Measurements from ENCODE around the gene AHCYL1. TPM values are rescaled to one million over a fixed set of nuclear protein-coding genes. Genes with fewer than 3 reads are reported as not detected.

The AHCYL1 gene
- total RNA-seq, 1 experiment from 2014 or later: 92.0 TPM

GRCh38 chr1:109944541-109944940, 40.0 kb upstream of the AHCYL1 start:
- Histone ChIP-seq H3K27me3 (ENCODE audit: insufficient read depth, low read length) (no peaks in the 10 kb centered on the region), H3K9me3 (ENCODE audit: control insufficient read depth in 1 of 2, insufficient read depth in 1 of 2, low read depth in 1 of 2, low read length in 2 of 2) (no peaks in the 10 kb centered on the region), H3K9ac (ENCODE audit: low read length) (no peak overlapping the region), H3K36me3 (ENCODE audit: control insufficient read depth in 1 of 2, insufficient read depth in 2 of 2, low read length in 2 of 2) (no peaks in the 10 kb centered on the region), H3K27ac (ENCODE audit: low read depth, low read length) (no peak overlapping the region), H4K20me1 (ENCODE audit: insufficient read depth) (no peaks in the 10 kb centered on the region), H3K4me2 (ENCODE audit: low read length) (no peak overlapping the region), H3K79me2 (ENCODE audit: insufficient read depth, low read length) (no peaks in the 10 kb centered on the region), H2AFZ (ENCODE audit: low read depth, low read length, poor library complexity, severe bottlenecking) (no peak overlapping the region), H3K9me2 (ENCODE audit: insufficient read depth) (no peaks in the 10 kb centered on the region), H3K4me3 (replicated peaks in 1 of 2; ENCODE audit: low read depth in 1 of 2, low read length in 2 of 2) (no peak overlapping the region), H3K4me1 (ENCODE audit: control insufficient read depth in 1 of 2, insufficient read depth in 2 of 2, low read length in 2 of 2) (no peaks in the 10 kb centered on the region)
- CTCF ChIA-PET: no interaction called here
- BruUV-seq (replicated peaks): no TSS peak
- RAD21 ChIA-PET (ENCODE audit: low non-redundant PET in 1 of 2, low total read pairs in 2 of 2, uncharacterized antibody in 2 of 2, unreplicated experiment in 2 of 2): no interaction called here
- no peak for TF ChIP-seq POLR2AphosphoS5 (IDR thresholded peaks at IDR 0.05; ENCODE audit: low read depth, low read length)
- TF ChIP-seq CEBPB (IDR thresholded peaks at IDR 0.05; ENCODE audit: low read depth): no peak
- ATAC-seq (no peak), DNase-seq (ENCODE audit: low read depth, low spot score) (no peak)
- POLR2A ChIA-PET: no interaction called here
- intact Hi-C loops (cut with micrococcal nuclease): no loop called here

- Histone ChIP-seq H2AFZ (ENCODE audit: low read depth, low read length, poor library complexity, severe bottlenecking) (no peak overlapping the region), H3K9me2 (ENCODE audit: insufficient read depth) (no peaks in the 10 kb centered on the region), H3K4me2 (ENCODE audit: low read length) (no peak overlapping the region), H3K4me1 (ENCODE audit: control insufficient read depth in 1 of 2, insufficient read depth in 2 of 2, low read length in 2 of 2) (no peaks in the 10 kb centered on the region), H3K9me3 (ENCODE audit: control insufficient read depth in 1 of 2, insufficient read depth in 1 of 2, low read depth in 1 of 2, low read length in 2 of 2) (no peaks in the 10 kb centered on the region), H3K4me3 (replicated peaks in 1 of 2; ENCODE audit: low read depth in 1 of 2, low read length in 2 of 2) (no peak overlapping the region), H3K27ac (ENCODE audit: low read depth, low read length) (no peak overlapping the region), H3K9ac (ENCODE audit: low read length) (no peak overlapping the region), H3K36me3 (ENCODE audit: control insufficient read depth in 1 of 2, insufficient read depth in 2 of 2, low read length in 2 of 2) (no peaks in the 10 kb centered on the region), H3K27me3 (ENCODE audit: insufficient read depth, low read length) (no peaks in the 10 kb centered on the region), H4K20me1 (ENCODE audit: insufficient read depth) (no peaks in the 10 kb centered on the region), H3K79me2 (ENCODE audit: insufficient read depth, low read length) (no peaks in the 10 kb centered on the region)
- ATAC-seq (no peak), DNase-seq (ENCODE audit: low read depth, low spot score) (no peak)
- CTCF ChIA-PET: interaction anchor here (2.3 kb wide), 1 partner anchor 38 kb away, joined by 10 read pairs; the partner anchor contains the start of gene AHCYL1
- no TSS peak for BruUV-seq (replicated peaks)
- POLR2A ChIA-PET: no interaction called here
- RAD21 ChIA-PET (ENCODE audit: low non-redundant PET in 1 of 2, low total read pairs in 2 of 2, uncharacterized antibody in 2 of 2, unreplicated experiment in 2 of 2): no interaction called here
- no peak for TF ChIP-seq SIN3A (IDR thresholded peaks at IDR 0.05; ENCODE audit: low read depth)
- TF ChIP-seq POLR2A (IDR thresholded peaks at IDR 0.05; ENCODE audit: borderline replicate concordance, extremely low read depth, insufficient read depth, insufficient read length): no peak
- TF ChIP-seq JUND (IDR thresholded peaks at IDR 0.05): no peak
- no peak for TF ChIP-seq POLR2AphosphoS5 (IDR thresholded peaks at IDR 0.05; ENCODE audit: low read depth, low read length)
- no peak for TF ChIP-seq CBX3 (IDR thresholded peaks at IDR 0.05; ENCODE audit: low read depth)
- no peak for TF ChIP-seq SP1 (IDR thresholded peaks at IDR 0.05; ENCODE audit: low read depth)
- no peak for TF ChIP-seq CEBPB (IDR thresholded peaks at IDR 0.05; ENCODE audit: low read depth)
- TF ChIP-seq ATF3 (IDR thresholded peaks at IDR 0.05): no peak
- TF ChIP-seq ZNF274 (IDR thresholded peaks at IDR 0.05; ENCODE audit: low read depth, low read length): no peak
- TF ChIP-seq EGR1 (IDR thresholded peaks at IDR 0.05; ENCODE audit: low read depth): no peak
- no peak for TF ChIP-seq EZH2 (IDR thresholded peaks at IDR 0.05)
- TF ChIP-seq REST (IDR thresholded peaks at IDR 0.05; ENCODE audit: low read depth): no peak
- intact Hi-C loops (cut with micrococcal nuclease): no loop called here
Measured at GRCh38 chr1:109946511-109946910, 38.1 kb upstream of the AHCYL1 start.
